ENCODE results near the gene PRPF19. TPM values are rescaled to one million over a fixed set of nuclear protein-coding genes. Genes with fewer than 3 reads are reported as not detected.

Gene PRPF19
- total and polyA plus RNA-seq, 2 of the 13 experiments (the other 11 are each of a cell fraction or from before 2014, with no cell fraction given): 27.4 to 91.1 TPM

GRCh38 chr11:60841797-60842667 lies 64.4 kb downstream of the PRPF19 start, which contains the start of gene CCDC86 (continued):
- TF ChIP-seq, protein P1, sequence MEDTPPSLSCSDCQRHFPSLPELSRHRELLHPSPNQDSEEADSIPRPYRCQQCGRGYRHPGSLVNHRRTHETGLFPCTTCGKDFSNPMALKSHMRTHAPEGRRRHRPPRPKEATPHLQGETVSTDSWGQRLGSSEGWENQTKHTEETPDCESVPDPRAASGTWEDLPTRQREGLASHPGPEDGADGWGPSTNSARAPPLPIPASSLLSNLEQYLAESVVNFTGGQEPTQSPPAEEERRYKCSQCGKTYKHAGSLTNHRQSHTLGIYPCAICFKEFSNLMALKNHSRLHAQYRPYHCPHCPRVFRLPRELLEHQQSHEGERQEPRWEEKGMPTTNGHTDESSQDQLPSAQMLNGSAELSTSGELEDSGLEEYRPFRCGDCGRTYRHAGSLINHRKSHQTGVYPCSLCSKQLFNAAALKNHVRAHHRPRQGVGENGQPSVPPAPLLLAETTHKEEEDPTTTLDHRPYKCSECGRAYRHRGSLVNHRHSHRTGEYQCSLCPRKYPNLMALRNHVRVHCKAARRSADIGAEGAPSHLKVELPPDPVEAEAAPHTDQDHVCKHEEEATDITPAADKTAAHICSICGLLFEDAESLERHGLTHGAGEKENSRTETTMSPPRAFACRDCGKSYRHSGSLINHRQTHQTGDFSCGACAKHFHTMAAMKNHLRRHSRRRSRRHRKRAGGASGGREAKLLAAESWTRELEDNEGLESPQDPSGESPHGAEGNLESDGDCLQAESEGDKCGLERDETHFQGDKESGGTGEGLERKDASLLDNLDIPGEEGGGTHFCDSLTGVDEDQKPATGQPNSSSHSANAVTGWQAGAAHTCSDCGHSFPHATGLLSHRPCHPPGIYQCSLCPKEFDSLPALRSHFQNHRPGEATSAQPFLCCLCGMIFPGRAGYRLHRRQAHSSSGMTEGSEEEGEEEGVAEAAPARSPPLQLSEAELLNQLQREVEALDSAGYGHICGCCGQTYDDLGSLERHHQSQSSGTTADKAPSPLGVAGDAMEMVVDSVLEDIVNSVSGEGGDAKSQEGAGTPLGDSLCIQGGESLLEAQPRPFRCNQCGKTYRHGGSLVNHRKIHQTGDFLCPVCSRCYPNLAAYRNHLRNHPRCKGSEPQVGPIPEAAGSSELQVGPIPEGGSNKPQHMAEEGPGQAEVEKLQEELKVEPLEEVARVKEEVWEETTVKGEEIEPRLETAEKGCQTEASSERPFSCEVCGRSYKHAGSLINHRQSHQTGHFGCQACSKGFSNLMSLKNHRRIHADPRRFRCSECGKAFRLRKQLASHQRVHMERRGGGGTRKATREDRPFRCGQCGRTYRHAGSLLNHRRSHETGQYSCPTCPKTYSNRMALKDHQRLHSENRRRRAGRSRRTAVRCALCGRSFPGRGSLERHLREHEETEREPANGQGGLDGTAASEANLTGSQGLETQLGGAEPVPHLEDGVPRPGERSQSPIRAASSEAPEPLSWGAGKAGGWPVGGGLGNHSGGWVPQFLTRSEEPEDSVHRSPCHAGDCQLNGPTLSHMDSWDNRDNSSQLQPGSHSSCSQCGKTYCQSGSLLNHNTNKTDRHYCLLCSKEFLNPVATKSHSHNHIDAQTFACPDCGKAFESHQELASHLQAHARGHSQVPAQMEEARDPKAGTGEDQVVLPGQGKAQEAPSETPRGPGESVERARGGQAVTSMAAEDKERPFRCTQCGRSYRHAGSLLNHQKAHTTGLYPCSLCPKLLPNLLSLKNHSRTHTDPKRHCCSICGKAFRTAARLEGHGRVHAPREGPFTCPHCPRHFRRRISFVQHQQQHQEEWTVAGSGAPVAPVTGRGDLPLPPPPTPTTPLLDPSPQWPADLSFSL (CRISPR knock-in tag; IDR thresholded peaks at IDR 0.05): no peak
- TF ChIP-seq PLRG1 (conservative IDR thresholded peaks at IDR 0.05): no peak
- no peak for TF ChIP-seq ZSCAN12 (CRISPR knock-in tag; IDR thresholded peaks at IDR 0.05)
- TF ChIP-seq ZNF343 (CRISPR knock-in tag; IDR thresholded peaks at IDR 0.05): peak; percentile 73; the same call in 1 of the 2 replicates
- no peak for TF ChIP-seq ZNF230 (CRISPR knock-in tag; IDR thresholded peaks at IDR 0.05)
- TF ChIP-seq POLR2G (IDR thresholded peaks at IDR 0.05; ENCODE audit: low read depth, low read length): peak; percentile 83
- TF ChIP-seq GATAD2A (CRISPR knock-in tag; IDR thresholded peaks at IDR 0.05): peak; percentile 63; the same call in 1 of the 2 replicates
- peak; percentile 57 for TF ChIP-seq USF2 (IDR thresholded peaks at IDR 0.05; ENCODE audit: low read depth, low read length)
- TF ChIP-seq USF2 (CRISPR knock-in tag; IDR thresholded peaks at IDR 0.05; ENCODE audit: borderline replicate concordance): peak; percentile 38; the same call in 1 of the 2 replicates
- TF ChIP-seq SUZ12 (IDR thresholded peaks at IDR 0.05; ENCODE audit: low read depth, low read length): no peak
- TF ChIP-seq, protein P2, sequence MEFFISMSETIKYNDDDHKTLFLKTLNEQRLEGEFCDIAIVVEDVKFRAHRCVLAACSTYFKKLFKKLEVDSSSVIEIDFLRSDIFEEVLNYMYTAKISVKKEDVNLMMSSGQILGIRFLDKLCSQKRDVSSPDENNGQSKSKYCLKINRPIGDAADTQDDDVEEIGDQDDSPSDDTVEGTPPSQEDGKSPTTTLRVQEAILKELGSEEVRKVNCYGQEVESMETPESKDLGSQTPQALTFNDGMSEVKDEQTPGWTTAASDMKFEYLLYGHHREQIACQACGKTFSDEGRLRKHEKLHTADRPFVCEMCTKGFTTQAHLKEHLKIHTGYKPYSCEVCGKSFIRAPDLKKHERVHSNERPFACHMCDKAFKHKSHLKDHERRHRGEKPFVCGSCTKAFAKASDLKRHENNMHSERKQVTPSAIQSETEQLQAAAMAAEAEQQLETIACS (CRISPR knock-in tag; IDR thresholded peaks at IDR 0.05): peak; percentile 33; the same call in 1 of the 2 replicates
- TF ChIP-seq, protein P3, sequence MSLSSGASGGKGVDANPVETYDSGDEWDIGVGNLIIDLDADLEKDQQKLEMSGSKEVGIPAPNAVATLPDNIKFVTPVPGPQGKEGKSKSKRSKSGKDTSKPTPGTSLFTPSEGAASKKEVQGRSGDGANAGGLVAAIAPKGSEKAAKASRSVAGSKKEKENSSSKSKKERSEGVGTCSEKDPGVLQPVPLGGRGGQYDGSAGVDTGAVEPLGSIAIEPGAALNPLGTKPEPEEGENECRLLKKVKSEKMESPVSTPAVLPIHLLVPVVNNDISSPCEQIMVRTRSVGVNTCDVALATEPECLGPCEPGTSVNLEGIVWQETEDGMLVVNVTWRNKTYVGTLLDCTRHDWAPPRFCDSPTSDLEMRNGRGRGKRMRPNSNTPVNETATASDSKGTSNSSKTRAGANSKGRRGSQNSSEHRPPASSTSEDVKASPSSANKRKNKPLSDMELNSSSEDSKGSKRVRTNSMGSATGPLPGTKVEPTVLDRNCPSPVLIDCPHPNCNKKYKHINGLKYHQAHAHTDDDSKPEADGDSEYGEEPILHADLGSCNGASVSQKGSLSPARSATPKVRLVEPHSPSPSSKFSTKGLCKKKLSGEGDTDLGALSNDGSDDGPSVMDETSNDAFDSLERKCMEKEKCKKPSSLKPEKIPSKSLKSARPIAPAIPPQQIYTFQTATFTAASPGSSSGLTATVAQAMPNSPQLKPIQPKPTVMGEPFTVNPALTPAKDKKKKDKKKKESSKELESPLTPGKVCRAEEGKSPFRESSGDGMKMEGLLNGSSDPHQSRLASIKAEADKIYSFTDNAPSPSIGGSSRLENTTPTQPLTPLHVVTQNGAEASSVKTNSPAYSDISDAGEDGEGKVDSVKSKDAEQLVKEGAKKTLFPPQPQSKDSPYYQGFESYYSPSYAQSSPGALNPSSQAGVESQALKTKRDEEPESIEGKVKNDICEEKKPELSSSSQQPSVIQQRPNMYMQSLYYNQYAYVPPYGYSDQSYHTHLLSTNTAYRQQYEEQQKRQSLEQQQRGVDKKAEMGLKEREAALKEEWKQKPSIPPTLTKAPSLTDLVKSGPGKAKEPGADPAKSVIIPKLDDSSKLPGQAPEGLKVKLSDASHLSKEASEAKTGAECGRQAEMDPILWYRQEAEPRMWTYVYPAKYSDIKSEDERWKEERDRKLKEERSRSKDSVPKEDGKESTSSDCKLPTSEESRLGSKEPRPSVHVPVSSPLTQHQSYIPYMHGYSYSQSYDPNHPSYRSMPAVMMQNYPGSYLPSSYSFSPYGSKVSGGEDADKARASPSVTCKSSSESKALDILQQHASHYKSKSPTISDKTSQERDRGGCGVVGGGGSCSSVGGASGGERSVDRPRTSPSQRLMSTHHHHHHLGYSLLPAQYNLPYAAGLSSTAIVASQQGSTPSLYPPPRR (CRISPR knock-in tag; IDR thresholded peaks at IDR 0.05; ENCODE audit: borderline replicate concordance): peak; percentile 38; the same call in 1 of the 2 replicates
- peak; percentile 96 for TF ChIP-seq KDM2A (CRISPR knock-in tag; IDR thresholded peaks at IDR 0.05; ENCODE audit: borderline replicate concordance, low read depth)
- TF ChIP-seq ZNF225 (CRISPR knock-in tag; IDR thresholded peaks at IDR 0.05): peak; percentile 55; the same call in 1 of the 2 replicates

All from HepG2 (cell line).